HG03060 (cell line): ENCODE data around the gene PAX9.

Source experiments
- ATAC-seq: cut with Tn5 transposase; IDR thresholded peaks from one replicate; pipeline ENCODE4 v1.9.1; 2021; ENCODE audit warnings: low read depth, moderate number of reproducible peaks; ENCODE audit not compliant: unreplicated experiment

The PAX9 gene

GRCh38 chr14:36661506-36662257 is at the start of gene PAX9:
Gene PAX9, plus strand, starts transcription at chr14:36661860. Its CDS starts 230 bp downstream, at chr14:36662090.
- ATAC-seq: no peak

- no peak for ATAC-seq
Measured at GRCh38 chr14:36617824-36618223, 43.8 kb upstream of the PAX9 start.

- ATAC-seq: no peak
Measured at GRCh38 chr14:36618641-36619040, 43.0 kb upstream of the PAX9 start.

GRCh38 chr14:36619131-36619530 is 42.5 kb upstream of the PAX9 start:
- ATAC-seq: no peak

GRCh38 chr14:36619853-36620252 is 41.8 kb upstream of the PAX9 start:
- no peak for ATAC-seq

- ATAC-seq: no peak
Measured at GRCh38 chr14:36625014-36625413, 36.6 kb upstream of the PAX9 start.

GRCh38 chr14:36625436-36625835 is 36.2 kb upstream of the PAX9 start:
- no peak for ATAC-seq

GRCh38 chr14:36626151-36626550 is 35.5 kb upstream of the PAX9 start:
- no peak for ATAC-seq

- no peak for ATAC-seq
Measured at GRCh38 chr14:36627981-36628380, 33.7 kb upstream of the PAX9 start.

GRCh38 chr14:36633580-36633979 is 28.1 kb upstream of the PAX9 start:
- ATAC-seq: no peak

GRCh38 chr14:36646664-36647416 is 14.8 kb upstream of the PAX9 start:
- ATAC-seq: no peak

- ATAC-seq: no peak
Measured at GRCh38 chr14:36647417-36647823, 14.2 kb upstream of the PAX9 start.

GRCh38 chr14:36647824-36648753 is 13.6 kb upstream of the PAX9 start:
- no peak for ATAC-seq

- ATAC-seq: no peak
Measured at GRCh38 chr14:36649872-36650650, 11.6 kb upstream of the PAX9 start.

- ATAC-seq: no peak
Measured at GRCh38 chr14:36652542-36653201, 9.0 kb upstream of the PAX9 start.

GRCh38 chr14:36653413-36653812 is 8.2 kb upstream of the PAX9 start:
- no peak for ATAC-seq

- ATAC-seq: no peak
Measured at GRCh38 chr14:36653962-36654793, 7.5 kb upstream of the PAX9 start.

- ATAC-seq: no peak
Measured at GRCh38 chr14:36654794-36655381, 6.8 kb upstream of the PAX9 start.
